Measurements from ENCODE around the gene POU3F1. TPM values are rescaled to one million over a fixed set of nuclear protein-coding genes. Genes with fewer than 3 reads are reported as not detected.
"Not testable (repeated sequence)": the region's sequence is repeated elsewhere in the genome, so short reads cannot be mapped to it uniquely, and the experiment has no call there.

The POU3F1 gene
- total RNA-seq, 4 donors from 2014 or later = 2.1 to 4.5 (median 2.8) TPM

DNA sequence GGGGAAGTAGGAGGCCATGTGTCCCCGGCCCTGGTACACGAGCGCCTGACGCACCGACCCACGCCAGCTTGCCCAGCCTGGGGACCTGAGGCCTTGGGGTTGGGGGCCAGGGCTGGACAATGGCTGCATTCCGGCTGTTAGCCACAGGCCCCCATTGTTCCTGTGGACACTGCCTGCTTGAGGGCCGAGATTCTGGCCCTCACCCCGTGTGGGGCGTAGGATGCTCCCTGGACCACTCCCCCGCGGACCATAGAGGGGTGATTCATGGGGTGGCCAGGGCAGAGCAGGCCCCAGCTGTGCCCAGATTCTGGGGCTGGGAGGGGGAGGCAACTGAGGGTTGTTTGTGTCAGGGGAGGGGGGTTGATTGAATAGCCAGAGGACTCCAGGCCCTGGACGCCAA lies 11.7 kb downstream of the POU3F1 start:
- Histone ChIP-seq H3K9me3 (no peaks in the 10 kb centered on the region), H3K27ac (no peak overlapping the region), H3K4me1 (peaks cover 19 to 47% (median 28%) of the 10 kb centered on the region in 3 donors), H3K4me3 (no peak overlapping the region), H3K36me3 (no peaks in the 10 kb centered on the region), H3K27me3 (peaks cover 0 to 23% (median 0%) of the 10 kb centered on the region in 4 donors)
- TF ChIP-seq, protein P1, sequence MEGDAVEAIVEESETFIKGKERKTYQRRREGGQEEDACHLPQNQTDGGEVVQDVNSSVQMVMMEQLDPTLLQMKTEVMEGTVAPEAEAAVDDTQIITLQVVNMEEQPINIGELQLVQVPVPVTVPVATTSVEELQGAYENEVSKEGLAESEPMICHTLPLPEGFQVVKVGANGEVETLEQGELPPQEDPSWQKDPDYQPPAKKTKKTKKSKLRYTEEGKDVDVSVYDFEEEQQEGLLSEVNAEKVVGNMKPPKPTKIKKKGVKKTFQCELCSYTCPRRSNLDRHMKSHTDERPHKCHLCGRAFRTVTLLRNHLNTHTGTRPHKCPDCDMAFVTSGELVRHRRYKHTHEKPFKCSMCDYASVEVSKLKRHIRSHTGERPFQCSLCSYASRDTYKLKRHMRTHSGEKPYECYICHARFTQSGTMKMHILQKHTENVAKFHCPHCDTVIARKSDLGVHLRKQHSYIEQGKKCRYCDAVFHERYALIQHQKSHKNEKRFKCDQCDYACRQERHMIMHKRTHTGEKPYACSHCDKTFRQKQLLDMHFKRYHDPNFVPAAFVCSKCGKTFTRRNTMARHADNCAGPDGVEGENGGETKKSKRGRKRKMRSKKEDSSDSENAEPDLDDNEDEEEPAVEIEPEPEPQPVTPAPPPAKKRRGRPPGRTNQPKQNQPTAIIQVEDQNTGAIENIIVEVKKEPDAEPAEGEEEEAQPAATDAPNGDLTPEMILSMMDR (IDR thresholded peaks at IDR 0.05) = no peak
- no peak for TF ChIP-seq POLR2A (IDR thresholded peaks at IDR 0.05)
- WGBS, 2 donors = 100% methylated on average over 7 of the region's 13 CpGs; no CpG with 5 or more reads in 1 of the 2 donors
- intact Hi-C loops (cut with DNase I) = loop anchor here (5.0 kb wide), 1 partner anchor 782 kb away; no protein-coding TSS in a partner anchor
- no peak for DNase-seq

DNA sequence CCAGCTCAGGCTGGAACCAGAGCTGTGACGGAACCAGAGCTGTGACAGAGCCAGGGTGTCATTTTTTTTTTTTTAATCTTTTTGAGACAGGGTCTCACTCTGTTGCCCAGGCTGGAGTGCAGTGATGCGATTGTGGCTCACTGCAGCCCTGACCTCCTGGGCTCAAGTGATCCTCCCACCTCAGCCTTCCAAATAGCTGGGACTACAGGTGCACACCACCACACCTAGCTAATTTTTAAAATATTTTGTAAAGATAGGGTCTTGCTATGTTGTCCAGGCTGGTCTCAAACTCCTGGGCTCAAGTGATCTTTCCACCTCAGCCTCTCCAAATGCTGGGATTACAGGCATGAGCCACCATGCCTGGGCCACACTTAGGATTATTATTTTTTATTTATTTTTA lies 13.6 kb downstream of the POU3F1 start:
- H3K36me3 ChIP-seq, H3K4me3 ChIP-seq, DNase-seq, H3K27ac ChIP-seq, H3K27me3 ChIP-seq, H3K9me3 ChIP-seq: not testable (repeated sequence)
- H3K4me1 ChIP-seq = peaks cover 33 to 47% (median 37%) of the 10 kb centered on the region in 3 donors
- intact Hi-C loops (cut with DNase I) = loop anchor here (5.0 kb wide), 1 partner anchor 784 kb away; no protein-coding TSS in a partner anchor
- 86 to 100% methylated on average over 2 of the region's 2 CpGs for WGBS, 2 donors

DNA sequence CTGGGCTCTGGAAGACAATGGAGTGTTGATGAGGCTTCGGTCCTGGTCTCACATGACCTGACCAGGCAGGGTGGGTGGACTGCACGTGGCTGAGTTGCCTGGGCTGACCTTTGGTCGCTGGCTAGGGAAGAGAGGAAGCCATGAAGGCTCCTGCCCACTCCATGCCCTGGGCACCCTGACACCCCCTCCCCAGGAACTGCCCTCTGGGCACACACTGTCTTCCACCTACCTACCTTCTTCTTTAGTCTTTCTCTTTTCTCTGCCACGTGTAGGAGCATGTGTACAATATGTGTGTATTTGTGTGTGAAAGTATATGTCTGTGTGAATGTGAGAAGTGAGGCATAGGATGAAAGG lies 15.1 kb downstream of the POU3F1 start:
- no peak for DNase-seq
- Histone ChIP-seq H3K36me3 (peaks cover 0 to 1% (median 0%) of the 10 kb centered on the region in 3 donors), H3K9me3 (no peaks in the 10 kb centered on the region), H3K4me1 (peaks cover 45 to 52% (median 45%) of the 10 kb centered on the region in 3 donors), H3K27ac (peak overlapping the region in 1 of 4 donors; percentile 84), H3K4me3 (no peak overlapping the region), H3K27me3 (no peaks in the 10 kb centered on the region)
- TF ChIP-seq, protein P1 (IDR thresholded peaks at IDR 0.05) = no peak
- no peak for TF ChIP-seq POLR2A (IDR thresholded peaks at IDR 0.05)
- 46 to 53% methylated on average over 2 to 4 of the region's 4 CpGs for WGBS, 2 donors
- intact Hi-C loops (cut with DNase I) = loop anchor here (5.0 kb wide), 1 partner anchor 786 kb away; no protein-coding TSS in a partner anchor

DNA sequence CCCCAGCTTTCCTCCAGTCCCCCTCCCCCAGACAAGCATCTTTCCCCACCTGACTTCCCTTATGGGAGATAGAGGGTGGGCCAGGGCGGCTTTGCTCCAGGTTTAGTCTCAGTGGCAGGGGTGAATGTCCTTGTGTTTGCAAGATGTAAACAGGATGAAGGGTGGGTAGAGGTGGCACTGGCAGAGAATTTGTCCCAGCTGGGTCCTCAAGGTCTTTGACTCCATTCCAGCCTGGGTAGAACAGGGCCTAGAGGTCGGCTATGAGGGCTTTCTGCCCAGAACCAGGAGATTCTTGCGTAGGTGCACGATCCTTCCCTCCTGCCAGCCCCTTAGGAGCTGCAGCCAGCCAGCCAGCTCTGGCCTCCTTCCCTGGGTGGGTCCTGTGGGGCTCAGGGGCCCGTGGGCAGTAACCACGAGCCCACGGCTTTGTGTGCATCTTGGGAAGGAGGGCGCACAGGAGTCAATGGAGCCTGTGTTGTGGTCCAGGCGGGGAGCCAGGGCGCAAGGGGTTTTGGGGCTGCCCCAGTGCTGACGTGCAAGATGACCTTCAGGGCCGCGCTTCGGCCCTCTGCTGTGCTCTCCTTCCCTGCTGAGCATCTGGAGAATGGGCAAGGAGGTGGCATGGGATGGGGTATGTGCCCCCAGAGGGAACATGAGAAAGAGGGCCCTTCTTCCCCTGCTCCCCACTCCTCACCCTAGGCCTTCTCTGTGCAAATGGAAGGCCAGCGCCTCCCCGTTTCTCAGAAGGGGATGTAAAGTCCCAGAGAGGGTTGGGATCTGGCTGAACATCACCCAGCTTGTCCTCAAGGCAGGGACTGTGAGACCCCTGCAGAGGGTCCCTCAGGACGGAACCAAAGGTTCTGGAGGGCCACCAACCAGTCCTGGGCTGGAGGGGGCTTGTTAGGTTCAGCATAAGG lies 15.7 kb downstream of the POU3F1 start:
- WGBS, 2 donors = 38 to 41% methylated on average over 6 of the region's 17 CpGs
- intact Hi-C loops (cut with DNase I) = loop anchor here (5.0 kb wide), 1 partner anchor 786 kb away; no protein-coding TSS in a partner anchor
- TF ChIP-seq, protein P1 (IDR thresholded peaks at IDR 0.05) = no peak
- TF ChIP-seq POLR2A (IDR thresholded peaks at IDR 0.05) = no peak
- Histone ChIP-seq H3K9me3 (no peaks in the 10 kb centered on the region), H3K27me3 (no peaks in the 10 kb centered on the region), H3K27ac (peak overlapping the region; percentile 79 to 86 (median 84)), H3K4me1 (peaks cover 45 to 58% (median 51%) of the 10 kb centered on the region in 3 donors), H3K4me3 (peak overlapping the region in 1 of 4 donors; percentile 37), H3K36me3 (peaks cover 0 to 8% (median 3%) of the 10 kb centered on the region in 3 donors)
- DNase-seq = no peak

DNA sequence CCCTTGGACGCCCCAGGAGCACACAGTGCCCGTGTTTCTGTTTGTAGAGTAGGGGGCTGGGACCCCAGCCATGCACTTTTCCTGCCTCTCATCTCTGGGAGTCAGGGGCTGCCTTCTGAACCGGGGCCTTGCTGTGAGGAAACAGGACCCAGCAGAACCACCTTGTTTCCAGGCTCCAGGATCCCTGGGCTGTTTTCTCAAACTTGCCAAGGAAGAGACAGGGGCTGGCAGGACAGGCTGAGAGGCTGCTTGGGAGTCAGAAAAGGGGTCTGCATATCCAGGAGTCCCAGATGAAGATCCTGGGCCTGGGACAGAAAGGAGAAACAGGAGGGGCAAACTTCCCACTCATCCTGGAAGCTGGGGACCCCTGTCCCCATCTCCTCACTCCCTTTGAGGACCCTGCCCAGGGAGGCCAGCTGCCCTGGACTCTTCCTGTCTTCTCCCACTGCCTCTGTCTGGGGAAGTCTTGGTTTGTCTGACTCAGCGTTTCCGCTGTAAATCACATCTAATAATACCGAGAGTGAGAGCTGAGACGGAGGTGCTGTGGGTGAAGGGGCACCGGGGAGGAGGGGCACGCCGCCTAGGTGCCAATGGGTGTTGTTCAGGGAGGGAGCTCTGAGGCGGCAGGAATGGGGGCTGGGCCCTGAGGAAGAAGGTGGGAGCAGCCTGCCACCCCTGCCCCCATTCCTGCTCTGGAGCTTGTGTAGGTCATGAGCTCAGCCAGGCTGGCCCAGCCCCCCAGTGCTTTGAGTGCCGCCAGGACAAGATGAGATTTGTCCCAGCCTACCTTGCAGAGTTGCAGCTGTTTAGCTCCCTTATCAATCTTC lies 16.7 kb downstream of the POU3F1 start:
- TF ChIP-seq, protein P1 (IDR thresholded peaks at IDR 0.05) = no peak
- TF ChIP-seq POLR2A (IDR thresholded peaks at IDR 0.05) = no peak
- no peaks in the 10 kb centered on the region for H3K27me3 ChIP-seq
- no peaks in the 10 kb centered on the region for H3K9me3 ChIP-seq
- WGBS, 2 donors = 0 to 12% methylated on average over 1 to 4 of the region's 12 CpGs
- intact Hi-C loops (cut with DNase I) = loop anchor here (5.0 kb wide), 1 partner anchor 787 kb away; no protein-coding TSS in a partner anchor
- H3K36me3 ChIP-seq = peaks cover 0 to 17% (median 3%) of the 10 kb centered on the region in 3 donors
- no peak for DNase-seq
- peak overlapping the region in 1 of 4 donors; percentile 37 for H3K4me3 ChIP-seq
- peak overlapping the region; percentile 79 to 86 (median 84) for H3K27ac ChIP-seq
- H3K4me1 ChIP-seq = peaks cover 45 to 68% (median 60%) of the 10 kb centered on the region in 3 donors

All from esophagus squamous epithelium (tissue), 5 donors.